ENCODE results near the gene SHLD1. TPM values are rescaled to one million over a fixed set of nuclear protein-coding genes. Genes with fewer than 3 reads are reported as not detected.

SHLD1 gene
- total and polyA plus RNA-seq, 2 experiments from 2014 or later, result 1.4 to 15.0 TPM

- H3K27me3 ChIP-seq (ENCODE audit: insufficient read depth), result no peaks in the 10 kb centered on the region
- no peak overlapping the region for H2AFZ ChIP-seq
- TF ChIP-seq EZH2phosphoT487 (IDR thresholded peaks at IDR 0.05; ENCODE audit: unreplicated experiment) (no peak), NANOG (IDR thresholded peaks at IDR 0.05; ENCODE audit: borderline replicate concordance) (no peak)
- H3K27me3 Mint-ChIP-seq (ENCODE audit: insufficient read depth, low read depth, poor library complexity), result peaks cover 2% of the 10 kb centered on the region
- ATAC-seq (peak; percentile 53), DNase-seq (ENCODE audit: low spot score) (no peak)
- H4K20me1 ChIP-seq (replicated peaks; ENCODE audit: insufficient read depth), result no peaks in the 10 kb centered on the region
- no peak overlapping the region for H3K27ac ChIP-seq (ENCODE audit: low read depth)
- no peaks in the 10 kb centered on the region for H3K36me3 ChIP-seq (ENCODE audit: insufficient read depth)
- H3K79me2 ChIP-seq (replicated peaks; ENCODE audit: insufficient read depth), result no peaks in the 10 kb centered on the region
- peaks cover 21% of the 10 kb centered on the region for H3K4me1 ChIP-seq (ENCODE audit: insufficient read depth)
- H3K27ac Mint-ChIP-seq, result no peak overlapping the region; the same call in 1 of the 2 replicates
- no peaks in the 10 kb centered on the region for H3K9me3 Mint-ChIP-seq
- H3K4me1 Mint-ChIP-seq, result peaks cover 26% of the 10 kb centered on the region
- no peaks in the 10 kb centered on the region for H3K36me3 Mint-ChIP-seq (ENCODE audit: low read depth)
- H3K9me2 ChIP-seq (ENCODE audit: insufficient read depth), result no peaks in the 10 kb centered on the region
- no peaks in the 10 kb centered on the region for H3F3A ChIP-seq (replicated peaks; ENCODE audit: low read depth)
- no peak overlapping the region for H3K4me3 ChIP-seq
- no peak overlapping the region; the same call in 2 of the 3 replicates for H3K4me3 Mint-ChIP-seq
- no peak overlapping the region for H3K4me2 ChIP-seq
These were observed 46.3 kb downstream of the SHLD1 start for GRCh38 chr20:5796331-5797040.

GRCh38 chr20:5797165-5797564 lies 47.0 kb downstream of the SHLD1 start:
- H3K27me3 Mint-ChIP-seq (ENCODE audit: insufficient read depth, low read depth, poor library complexity), result peaks cover 2% of the 10 kb centered on the region
- no peak for ATAC-seq
- no peak for TF ChIP-seq NANOG (IDR thresholded peaks at IDR 0.05; ENCODE audit: borderline replicate concordance)
- TF ChIP-seq EZH2 (IDR thresholded peaks at IDR 0.05; ENCODE audit: low read depth, unreplicated experiment), result no peak
- no peak for TF ChIP-seq JUNB (IDR thresholded peaks at IDR 0.05; ENCODE audit: unreplicated experiment)
- no peak for TF ChIP-seq CREB1 (CRISPR knock-in tag; IDR thresholded peaks at IDR 0.05; ENCODE audit: low read depth)
- TF ChIP-seq ETS1 (IDR thresholded peaks at IDR 0.05), result no peak
- no peak for TF ChIP-seq POLR2AphosphoS5 (IDR thresholded peaks at IDR 0.05; ENCODE audit: low read depth)
- no peak for TF ChIP-seq REST (IDR thresholded peaks at IDR 0.05; ENCODE audit: unreplicated experiment)
- TF ChIP-seq CTCF (conservative IDR thresholded peaks at IDR 0.05; ENCODE audit: low read depth in 2 of 2), result no peak
- no peak for TF ChIP-seq EZH2phosphoT487 (IDR thresholded peaks at IDR 0.05; ENCODE audit: unreplicated experiment)
- TF ChIP-seq STAT1 (IDR thresholded peaks at IDR 0.05; ENCODE audit: unreplicated experiment), result no peak

More at GRCh38 chr20:5797165-5797564, 47.0 kb downstream of the SHLD1 start:
- no peak for DNase-seq (ENCODE audit: low spot score)
- no peaks in the 10 kb centered on the region for H3K9me2 ChIP-seq (ENCODE audit: insufficient read depth)
- H3K4me3 Mint-ChIP-seq, result no peak overlapping the region
- no peaks in the 10 kb centered on the region for H3K9me3 Mint-ChIP-seq
- no peaks in the 10 kb centered on the region for H3K36me3 Mint-ChIP-seq (ENCODE audit: low read depth)
- peaks cover 21% of the 10 kb centered on the region for H3K4me1 ChIP-seq (ENCODE audit: insufficient read depth)
- no peaks in the 10 kb centered on the region for H3K27me3 ChIP-seq (ENCODE audit: insufficient read depth)
- no peaks in the 10 kb centered on the region for H4K20me1 ChIP-seq (replicated peaks; ENCODE audit: insufficient read depth)
- no peak overlapping the region for H3K4me3 ChIP-seq
- no peak overlapping the region for H3K4me2 ChIP-seq
- no peaks in the 10 kb centered on the region for H3F3A ChIP-seq (replicated peaks; ENCODE audit: low read depth)
- H3K79me2 ChIP-seq (replicated peaks; ENCODE audit: insufficient read depth), result no peaks in the 10 kb centered on the region
- no peak overlapping the region for H2AFZ ChIP-seq
- peaks cover 26% of the 10 kb centered on the region for H3K4me1 Mint-ChIP-seq
- H3K27ac Mint-ChIP-seq, result no peak overlapping the region
- H3K36me3 ChIP-seq (ENCODE audit: insufficient read depth), result no peaks in the 10 kb centered on the region
- H3K27ac ChIP-seq (ENCODE audit: low read depth), result no peak overlapping the region
